Lower lobe of right lung (tissue), 2 donors: ENCODE data around the gene TNFRSF8. TPM values are rescaled to one million over a fixed set of nuclear protein-coding genes. Genes with fewer than 3 reads are reported as not detected.

ENCODE experiments used
- ATAC-seq, 2 donors: fragments of 200-7000 bp; cut with Tn5 transposase; one replicate each; pipeline ENCODE4 v1.9.1; 2020 to 2022; ENCODE audit warnings: mild to moderate bottlenecking in 2 of 2, moderate library complexity in 2 of 2
- DNase-seq: peaks from one replicate; pipeline ENCODE4 v3.0.0-alpha.2; 2020
- H3K27ac ChIP-seq: fragments of 200-600 bp; one replicate; pipeline ENCODE4 v1.8.0; 2022
- H3K27me3 ChIP-seq: fragments of 200-600 bp; one replicate; pipeline ENCODE4 v1.8.0; 2022; ENCODE audit warnings: low read depth
- H3K36me3 ChIP-seq: fragments of 200-600 bp; one replicate; pipeline ENCODE4 v1.8.0; 2022; ENCODE audit warnings: mild to moderate bottlenecking
- H3K4me1 ChIP-seq: fragments of 200-600 bp; one replicate; pipeline ENCODE4 v1.8.0; 2022
- H3K4me3 ChIP-seq: fragments of 200-600 bp; one replicate; pipeline ENCODE4 v1.8.0; 2022; ENCODE audit warnings: mild to moderate bottlenecking
- H3K9me3 ChIP-seq: fragments of 200-600 bp; one replicate; pipeline ENCODE4 v1.8.0; 2022
- intact Hi-C: fragments of 100-400 bp; cut with DNase I; formaldehyde crosslinking; loops from one replicate; pipeline ENCODE4 v1.11.0; 2022
- total RNA-seq: library from RNA; stranded (reverse); fragmentation: NEBNext Ultra II Directional; extraction: Animal tissue kit (Norgen Biotek cat#: 25700); gene quantifications from one replicate; pipeline ENCODE4 v1.2.1, GENCODE V29; 2021
- TF ChIP-seq, protein P1 (sequence below): fragments of 200-600 bp; IDR thresholded peaks from one replicate; pipeline ENCODE4 v1.8.0; 2022; ENCODE audit warnings: antibody characterized with exemption, mild to moderate bottlenecking
- donor health status: DM: no; HTN: yes; CAD: no; lungs with severe emphysema.

The TNFRSF8 gene
- total RNA-seq, 1 donor from 2014 or later: 2.7 TPM

DNA sequence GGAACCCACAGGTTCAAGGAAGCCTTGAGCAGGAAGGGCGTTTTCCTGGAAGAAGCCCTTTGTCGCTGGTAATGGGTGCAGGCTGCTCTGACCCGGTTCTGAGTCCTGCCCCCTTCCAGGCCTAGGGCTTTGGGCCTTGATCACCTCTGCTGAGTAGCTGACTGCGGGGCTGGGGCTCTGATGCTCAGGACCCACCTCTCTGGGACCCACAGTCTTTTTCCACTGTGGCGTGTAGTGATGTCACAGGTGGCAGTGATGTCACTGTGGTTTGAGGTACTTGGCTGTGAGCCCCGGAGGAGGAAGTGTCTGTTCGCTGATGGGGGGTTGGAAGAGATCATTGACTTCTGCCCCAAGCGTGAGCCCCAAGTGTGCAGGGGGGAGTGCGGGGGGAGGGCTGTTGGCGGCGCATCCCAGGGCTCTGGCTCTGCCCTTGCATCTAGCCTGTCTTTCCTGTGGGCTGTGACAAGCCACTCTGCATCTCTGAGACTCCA lies 110.6 kb downstream of the TNFRSF8 start:
- intact Hi-C loops: no loop called here
- Histone ChIP-seq H3K27ac (peak overlapping the region; percentile 75), H3K4me1 (peaks cover 96% of the 10 kb centered on the region), H3K9me3 (no peaks in the 10 kb centered on the region), H3K4me3 (peak overlapping the region; percentile 16), H3K27me3 (no peaks in the 10 kb centered on the region), H3K36me3 (no peaks in the 10 kb centered on the region)
- ATAC-seq: peak; percentile 62 to 69
- DNase-seq: peak; percentile 67
- TF ChIP-seq, protein P1, sequence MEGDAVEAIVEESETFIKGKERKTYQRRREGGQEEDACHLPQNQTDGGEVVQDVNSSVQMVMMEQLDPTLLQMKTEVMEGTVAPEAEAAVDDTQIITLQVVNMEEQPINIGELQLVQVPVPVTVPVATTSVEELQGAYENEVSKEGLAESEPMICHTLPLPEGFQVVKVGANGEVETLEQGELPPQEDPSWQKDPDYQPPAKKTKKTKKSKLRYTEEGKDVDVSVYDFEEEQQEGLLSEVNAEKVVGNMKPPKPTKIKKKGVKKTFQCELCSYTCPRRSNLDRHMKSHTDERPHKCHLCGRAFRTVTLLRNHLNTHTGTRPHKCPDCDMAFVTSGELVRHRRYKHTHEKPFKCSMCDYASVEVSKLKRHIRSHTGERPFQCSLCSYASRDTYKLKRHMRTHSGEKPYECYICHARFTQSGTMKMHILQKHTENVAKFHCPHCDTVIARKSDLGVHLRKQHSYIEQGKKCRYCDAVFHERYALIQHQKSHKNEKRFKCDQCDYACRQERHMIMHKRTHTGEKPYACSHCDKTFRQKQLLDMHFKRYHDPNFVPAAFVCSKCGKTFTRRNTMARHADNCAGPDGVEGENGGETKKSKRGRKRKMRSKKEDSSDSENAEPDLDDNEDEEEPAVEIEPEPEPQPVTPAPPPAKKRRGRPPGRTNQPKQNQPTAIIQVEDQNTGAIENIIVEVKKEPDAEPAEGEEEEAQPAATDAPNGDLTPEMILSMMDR: no peak

DNA sequence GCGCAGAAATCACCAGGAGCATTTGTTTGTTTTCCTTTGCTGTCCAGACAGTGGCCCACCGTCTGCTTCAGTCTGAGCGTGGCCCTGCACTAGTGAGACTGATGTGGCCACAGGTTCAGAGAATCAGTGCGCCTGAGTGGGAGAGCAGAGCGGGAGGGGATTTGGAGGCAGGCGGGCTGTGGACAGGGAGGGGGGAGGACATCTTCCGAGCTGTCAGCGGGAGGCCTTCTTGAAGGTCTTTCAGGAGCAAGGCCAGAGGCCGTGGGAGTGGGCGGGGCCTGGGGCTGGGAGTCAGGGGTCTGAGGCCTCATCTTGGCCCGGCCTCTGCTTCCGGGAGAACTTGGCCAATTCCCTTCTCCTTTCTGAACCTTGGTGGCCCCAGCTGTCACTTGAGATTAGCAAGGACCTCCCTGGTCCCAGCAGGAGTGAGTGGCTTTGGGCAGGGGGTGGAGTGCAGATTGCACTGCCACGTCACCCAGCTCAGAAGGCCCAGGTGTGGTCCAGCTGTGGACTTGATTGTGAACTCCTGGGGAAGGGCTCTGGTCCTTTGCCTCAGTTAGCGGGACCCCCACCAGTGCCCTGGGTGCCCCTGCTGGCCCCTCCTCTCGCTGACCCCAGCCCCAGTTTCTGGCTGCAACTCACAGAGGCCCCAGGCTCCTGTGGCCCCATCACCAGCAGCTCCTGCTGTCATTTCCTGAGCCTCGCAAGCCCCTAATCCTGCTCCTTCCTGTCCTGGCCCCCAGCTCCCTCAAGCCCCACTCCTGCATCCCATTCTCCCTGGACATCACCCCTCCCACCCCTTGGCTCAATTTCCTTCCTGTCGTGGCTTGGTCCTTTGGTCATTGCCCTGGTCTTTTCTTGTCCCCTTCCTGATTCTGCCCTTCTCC lies 112.1 kb downstream of the TNFRSF8 start:
- intact Hi-C loops: no loop called here
- H3K36me3 ChIP-seq: no peaks in the 10 kb centered on the region
- H3K4me3 ChIP-seq: no peak overlapping the region
- no peaks in the 10 kb centered on the region for H3K27me3 ChIP-seq
- DNase-seq: peak; percentile 64
- peak overlapping the region; percentile 75 for H3K27ac ChIP-seq
- peaks cover 96% of the 10 kb centered on the region for H3K4me1 ChIP-seq
- ATAC-seq: no peak
- TF ChIP-seq, protein P1: no peak
- H3K9me3 ChIP-seq: no peaks in the 10 kb centered on the region

GRCh38 chr1:12176298-12177118 lies 113.4 kb downstream of the TNFRSF8 start:
- Histone ChIP-seq H3K4me1 (peaks cover 99% of the 10 kb centered on the region), H3K36me3 (no peaks in the 10 kb centered on the region), H3K27me3 (no peaks in the 10 kb centered on the region), H3K4me3 (no peak overlapping the region), H3K9me3 (no peaks in the 10 kb centered on the region), H3K27ac (peak overlapping the region; percentile 31)
- DNase-seq (no peak), ATAC-seq (no peak)
- TF ChIP-seq, protein P1: no peak
- intact Hi-C loops: no loop called here

GRCh38 chr1:12177156-12177998 lies 114.3 kb downstream of the TNFRSF8 start:
- TF ChIP-seq, protein P1: no peak
- intact Hi-C loops: no loop called here
- Histone ChIP-seq H3K27ac (peak overlapping the region; percentile 74), H3K4me3 (peak overlapping the region; percentile 6), H3K4me1 (peaks cover 100% of the 10 kb centered on the region), H3K36me3 (no peaks in the 10 kb centered on the region), H3K9me3 (no peaks in the 10 kb centered on the region), H3K27me3 (no peaks in the 10 kb centered on the region)
- ATAC-seq (no peak), DNase-seq (no peak)

- DNase-seq (peak; percentile 84), ATAC-seq (peak; percentile 35 to 51)
- H3K27me3 ChIP-seq: no peaks in the 10 kb centered on the region
- no peaks in the 10 kb centered on the region for H3K9me3 ChIP-seq
- H3K4me3 ChIP-seq: peak overlapping the region; percentile 6
- intact Hi-C loops: no loop called here
- H3K4me1 ChIP-seq: peaks cover 100% of the 10 kb centered on the region
- TF ChIP-seq, protein P1: no peak
- H3K36me3 ChIP-seq: no peaks in the 10 kb centered on the region
- H3K27ac ChIP-seq: peak overlapping the region; percentile 74
These were observed 114.9 kb downstream of the TNFRSF8 start for GRCh38 chr1:12177999-12178441.
